ENCODE measurements around the gene CD2AP.
"Not testable (repeated sequence)": the region's sequence is repeated elsewhere in the genome, so short reads cannot be mapped to it uniquely, and the experiment has no call there.

CD2AP gene

GRCh38 chr6:47634210-47635047, 156.8 kb downstream of the CD2AP start:
- no peak for DNase-seq

- DNase-seq: no peak
Observed at GRCh38 chr6:47646689-47647088, 169.1 kb downstream of the CD2AP start.

GRCh38 chr6:47647188-47647587, 169.6 kb downstream of the CD2AP start:
- no peak for DNase-seq

DNA sequence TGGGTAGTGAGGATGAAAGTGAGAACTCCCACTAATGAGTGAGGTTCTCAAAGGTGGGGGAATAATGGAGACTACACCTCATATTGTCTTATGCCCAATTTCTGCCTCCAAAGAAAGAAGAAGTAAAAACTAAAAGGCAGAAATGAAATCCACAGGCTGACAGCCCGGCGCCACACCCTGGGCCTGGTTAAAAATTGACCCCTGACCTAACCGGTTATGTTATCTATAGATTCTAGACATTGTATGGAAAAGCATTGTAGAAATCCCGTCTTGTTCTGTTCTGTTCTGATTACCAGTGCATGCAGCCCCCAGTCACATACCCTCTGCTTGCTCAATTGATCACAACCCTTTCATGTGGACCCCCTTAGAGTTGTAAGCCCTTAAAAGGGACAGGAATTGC, 170.0 kb downstream of the CD2AP start:
- DNase-seq: not testable (repeated sequence)

- no peak for DNase-seq
Observed at GRCh38 chr6:47648031-47648430, 170.4 kb downstream of the CD2AP start.

DNA sequence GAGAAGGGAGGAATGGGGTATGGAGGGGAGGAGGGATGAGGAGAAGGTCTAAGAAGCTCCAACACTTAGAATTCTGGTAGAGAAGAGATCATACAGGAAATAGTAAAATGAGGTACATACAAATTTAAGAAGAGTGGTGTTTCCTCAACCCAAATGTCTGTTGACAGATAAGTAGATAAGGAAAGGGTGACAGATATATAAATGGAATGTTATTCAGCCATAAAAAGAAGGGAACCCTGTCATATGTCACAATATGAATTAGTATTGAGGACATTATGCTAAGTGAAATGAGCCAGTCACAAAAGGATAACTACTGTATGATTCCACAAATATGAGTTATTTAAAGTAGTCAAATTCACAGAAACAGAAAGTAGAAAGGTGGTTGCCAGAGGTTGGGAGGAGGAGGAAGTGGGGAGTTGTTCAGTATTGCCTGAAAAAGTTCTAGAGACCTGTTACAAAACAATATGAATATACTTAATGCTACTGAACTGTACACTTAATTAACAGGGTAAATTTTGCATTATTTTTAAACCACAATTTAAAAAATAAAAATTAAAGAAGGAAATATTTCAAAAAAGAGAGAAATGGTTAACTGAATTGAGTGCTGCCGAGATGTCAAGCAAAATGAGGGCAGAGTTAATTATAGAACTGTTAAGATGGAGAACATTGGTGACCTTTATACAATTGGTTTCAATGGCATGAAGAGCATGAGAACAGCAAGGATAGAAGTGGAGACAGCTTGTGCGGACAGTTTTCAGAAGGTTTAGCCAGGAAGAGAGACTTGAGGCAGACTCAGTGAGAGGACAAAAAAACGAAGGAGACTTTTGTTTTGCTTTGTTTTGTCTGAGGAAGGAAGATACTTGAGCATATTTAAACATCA, 173.2 kb downstream of the CD2AP start:
- no peak for DNase-seq

DNA sequence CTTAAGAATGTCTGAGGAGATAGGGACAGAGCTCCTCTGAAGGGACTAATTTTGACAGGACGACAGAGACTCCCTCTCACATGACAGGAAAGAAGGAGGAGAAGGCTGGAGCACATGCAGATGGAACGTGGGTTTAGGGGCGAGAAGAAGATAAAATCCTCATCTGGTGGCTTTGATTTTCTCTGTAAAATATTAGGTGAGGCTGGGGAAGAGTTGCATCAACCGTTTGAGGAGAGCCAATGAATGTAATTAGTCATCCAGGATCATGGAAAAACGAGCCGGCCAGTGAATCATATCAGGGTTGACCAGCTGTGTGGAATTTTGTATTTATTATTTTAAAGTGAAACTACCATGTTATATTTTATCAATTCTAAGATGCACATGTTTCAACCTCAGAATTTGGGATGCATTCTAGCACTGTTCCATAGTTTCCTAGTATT, 173.9 kb downstream of the CD2AP start:
- peak; percentile 44 for DNase-seq

- DNase-seq: no peak
Observed at GRCh38 chr6:47653706-47654105, 176.1 kb downstream of the CD2AP start.

- DNase-seq: no peak
Observed at GRCh38 chr6:47654255-47654654, 176.7 kb downstream of the CD2AP start.

DNA sequence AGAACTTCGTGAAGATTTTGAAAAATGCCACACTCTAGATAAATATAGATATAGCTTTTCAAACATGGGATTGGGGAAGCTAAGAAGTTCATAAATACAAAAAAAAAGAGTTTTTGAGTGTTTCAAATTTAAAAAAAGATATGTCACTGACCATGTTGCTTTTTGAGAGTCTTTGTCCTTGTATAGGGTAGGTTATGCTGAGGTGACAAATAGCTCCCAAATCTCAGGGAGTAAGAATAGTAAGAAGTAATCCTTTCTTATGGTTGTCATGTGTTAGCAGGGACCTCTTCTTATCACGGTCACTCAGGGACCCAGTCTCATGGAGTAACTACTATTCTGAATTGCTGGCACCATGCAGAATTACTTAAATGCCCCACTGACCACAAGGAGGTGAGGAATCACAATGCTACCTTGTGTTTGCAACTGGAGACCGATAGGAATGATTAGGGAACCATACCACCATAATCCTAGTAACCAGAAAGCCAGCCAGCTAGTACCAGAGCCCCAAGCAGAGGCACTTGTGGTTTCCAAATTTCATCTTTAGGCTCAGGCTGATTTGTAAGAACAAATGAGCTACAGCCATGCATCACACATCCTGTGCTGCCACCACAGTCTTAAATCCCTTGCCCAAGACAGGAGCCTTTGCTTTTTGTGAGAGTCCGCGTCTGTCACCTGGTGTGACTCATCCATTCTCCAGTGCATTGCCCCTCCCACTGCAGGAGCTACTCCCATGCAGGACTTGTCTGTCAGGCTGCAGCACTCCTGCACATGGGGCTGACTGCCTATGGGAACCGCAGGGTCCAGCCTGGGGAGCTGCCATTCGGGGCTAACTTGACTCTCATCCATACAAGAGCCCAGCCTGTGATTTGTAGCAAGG, 178.4 kb downstream of the CD2AP start:
- DNase-seq: peak; percentile 19

DNA sequence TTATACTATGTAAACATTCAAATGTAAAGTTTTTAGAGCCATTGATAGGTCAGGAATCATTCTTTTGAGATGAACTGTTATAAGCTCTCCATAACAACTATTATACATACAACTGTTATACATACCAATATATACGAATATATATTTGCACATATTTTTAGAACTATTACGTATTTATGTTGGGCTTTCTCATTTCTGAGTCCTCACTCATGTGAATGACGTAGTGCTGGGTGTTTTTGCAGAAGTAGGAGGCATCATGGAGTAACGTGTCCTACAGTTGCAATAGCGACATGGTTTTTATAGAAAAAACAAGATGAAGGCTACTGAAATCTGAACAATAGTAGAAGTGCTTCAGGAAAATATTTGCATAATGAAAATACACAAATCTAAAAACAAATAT, 184.4 kb downstream of the CD2AP start:
- DNase-seq: no peak

GRCh38 chr6:47663462-47664216, 186.1 kb downstream of the CD2AP start:
- DNase-seq: no peak

DNA sequence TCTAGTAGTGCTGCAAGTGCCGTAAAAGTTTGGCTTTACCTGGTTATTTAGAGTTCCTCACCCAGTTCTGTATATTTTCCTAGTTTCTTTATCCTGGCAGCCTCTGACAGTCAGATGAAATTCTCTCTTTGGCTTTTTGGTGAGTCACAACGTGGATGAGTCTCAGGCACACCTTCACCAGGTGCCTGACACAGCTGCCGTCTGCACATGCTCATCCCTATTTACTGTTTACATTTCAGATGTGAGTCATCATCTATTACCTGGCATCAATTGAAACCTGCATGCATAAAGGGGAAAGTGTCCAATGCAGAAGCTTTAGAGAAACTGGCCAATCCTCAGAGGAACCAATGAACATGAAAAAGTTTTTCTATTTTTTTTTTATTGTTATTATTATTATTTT, 187.5 kb downstream of the CD2AP start:
- no peak for DNase-seq

GRCh38 chr6:47669684-47670513, 192.3 kb downstream of the CD2AP start:
- peak; percentile 55 for DNase-seq

- no peak for DNase-seq
Observed at GRCh38 chr6:47670851-47671250, 193.3 kb downstream of the CD2AP start.

DNA sequence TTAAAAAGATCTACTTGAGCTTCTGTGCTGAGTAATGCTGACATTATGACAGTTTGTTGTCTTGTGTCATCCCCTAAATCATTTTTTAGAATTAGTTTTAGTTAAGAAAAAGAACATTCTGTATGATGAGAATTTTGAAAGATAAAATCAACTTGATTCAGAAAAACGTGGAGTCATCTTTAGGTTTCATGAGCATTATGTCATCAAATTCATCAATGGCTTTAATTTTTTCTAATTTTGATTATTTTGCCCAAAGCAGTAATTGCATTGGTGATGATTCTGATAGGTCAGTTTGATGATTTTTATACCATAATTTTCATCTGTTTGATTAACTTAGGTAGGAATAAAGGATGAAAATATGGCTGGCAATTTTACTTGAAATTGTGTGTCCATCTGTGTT, 194.2 kb downstream of the CD2AP start:
- DNase-seq: no peak

- DNase-seq: no peak
Observed at GRCh38 chr6:47672816-47673215, 195.2 kb downstream of the CD2AP start.

- DNase-seq: no peak
Observed at GRCh38 chr6:47674673-47675072, 197.1 kb downstream of the CD2AP start.
